Left forelimb (tissue), 1 donor: Measurements from ENCODE around the gene MYD88.

Experiments
- DNase-seq: peaks from one replicate; pipeline ENCODE4 v3.0.0-alpha.2; 2018; ENCODE audit warnings: low spot score

MYD88 gene

GRCh38 chr3:38165722-38166387 is 27.4 kb downstream of the MYD88 start:
- DNase-seq = peak; percentile 72

- DNase-seq = no peak
These were observed 29.1 kb downstream of the MYD88 start for GRCh38 chr3:38167591-38167990.

- no peak for DNase-seq
These were observed 29.9 kb downstream of the MYD88 start for GRCh38 chr3:38168151-38169026.

- DNase-seq = no peak
These were observed 30.5 kb downstream of the MYD88 start for GRCh38 chr3:38169027-38169317.

- DNase-seq = no peak
These were observed 32.3 kb downstream of the MYD88 start for GRCh38 chr3:38170722-38171121.

- DNase-seq = no peak
These were observed 33.2 kb downstream of the MYD88 start for GRCh38 chr3:38171622-38172021.

GRCh38 chr3:38173834-38174418 is 35.5 kb downstream of the MYD88 start:
- DNase-seq = no peak

GRCh38 chr3:38177181-38177580 is 38.7 kb downstream of the MYD88 start:
- DNase-seq = no peak

GRCh38 chr3:38186781-38187180 is 48.3 kb downstream of the MYD88 start:
- no peak for DNase-seq

GRCh38 chr3:38190481-38190881 is 52.0 kb downstream of the MYD88 start:
- no peak for DNase-seq
